ENCODE measurements around the gene MACROD2. TPM values are rescaled to one million over a fixed set of nuclear protein-coding genes. Genes with fewer than 3 reads are reported as not detected.
A peak's percentile ranks its signal among the peaks of the same experiment; 100 is the strongest.

The MACROD2 gene
- total RNA-seq, 1 experiment from 2014 or later: 3.7 TPM

- RAD21 ChIA-PET (ENCODE audit: low non-redundant PET in 1 of 2, low total read pairs in 2 of 2, uncharacterized antibody in 2 of 2, unreplicated experiment in 2 of 2): no interaction called here
- Histone ChIP-seq H3K9ac (ENCODE audit: low read length) (peak overlapping the region; percentile 41), H3K9me2 (ENCODE audit: insufficient read depth) (no peaks in the 10 kb centered on the region), H3K4me1 (ENCODE audit: control insufficient read depth in 1 of 2, insufficient read depth in 2 of 2, low read length in 2 of 2) (peaks cover 0 to 13% of the 10 kb centered on the region in 2 experiments; a peak in 1 of 4 replicates), H3K27ac (ENCODE audit: low read depth, low read length) (no peak overlapping the region; the same call in 1 of the 2 replicates), H3K9me3 (ENCODE audit: control insufficient read depth in 1 of 2, insufficient read depth in 1 of 2, low read depth in 1 of 2, low read length in 2 of 2) (peaks cover 12 to 13% of the 10 kb centered on the region in 2 experiments; a peak in 2 of 4 replicates), H2AFZ (ENCODE audit: low read depth, low read length, poor library complexity, severe bottlenecking) (no peak overlapping the region), H3K36me3 (ENCODE audit: control insufficient read depth in 1 of 2, insufficient read depth in 2 of 2, low read length in 2 of 2) (no peaks in the 10 kb centered on the region), H3K27me3 (ENCODE audit: insufficient read depth, low read length) (no peaks in the 10 kb centered on the region), H3K4me3 (replicated peaks in 1 of 2; ENCODE audit: low read depth in 1 of 2, low read length in 2 of 2) (peak overlapping the region; percentile 53 to 61), H3K4me2 (ENCODE audit: low read length) (peak overlapping the region; percentile 79), H3K79me2 (ENCODE audit: insufficient read depth, low read length) (no peaks in the 10 kb centered on the region), H4K20me1 (ENCODE audit: insufficient read depth) (no peaks in the 10 kb centered on the region)
- intact Hi-C loops (cut with micrococcal nuclease): no loop called here
- CTCF ChIA-PET: no interaction called here
- peak; percentile 31 for ATAC-seq
- POLR2A ChIA-PET: no interaction called here
- DNase-seq (ENCODE audit: low read depth, low spot score): no peak
- TF ChIP-seq JUND (IDR thresholded peaks at IDR 0.05): no peak
- TF ChIP-seq, protein P1, sequence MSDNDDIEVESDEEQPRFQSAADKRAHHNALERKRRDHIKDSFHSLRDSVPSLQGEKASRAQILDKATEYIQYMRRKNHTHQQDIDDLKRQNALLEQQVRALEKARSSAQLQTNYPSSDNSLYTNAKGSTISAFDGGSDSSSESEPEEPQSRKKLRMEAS (IDR thresholded peaks at IDR 0.05): 0 out of 2 replicates have a peak, but pooled peaks have one; percentile 6
- no TSS peak for BruUV-seq (replicated peaks)
Measured at GRCh38 chr20:13995841-13996240, 525 bp downstream of the MACROD2 start.

DNA sequence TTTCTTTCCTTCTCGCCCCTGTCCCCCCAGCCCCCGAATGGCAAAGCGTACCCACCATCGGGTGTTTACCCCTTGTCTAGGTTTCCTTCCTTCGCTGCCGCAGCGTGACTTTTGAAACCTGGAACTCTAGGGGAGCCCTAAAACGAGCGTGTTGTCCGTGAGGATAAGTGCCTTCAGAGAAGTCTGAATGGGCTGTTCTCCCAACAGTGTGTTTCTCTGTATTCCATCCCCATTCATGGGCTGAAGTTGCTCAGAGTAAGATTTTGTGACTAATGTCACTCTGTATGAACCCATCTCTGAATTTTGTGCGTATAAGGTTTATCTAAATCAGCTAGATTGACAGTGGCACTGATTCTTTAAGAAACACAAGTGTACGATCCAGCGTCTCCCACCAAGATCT, 949 bp downstream of the MACROD2 start:
- intact Hi-C loops (cut with micrococcal nuclease): no loop called here
- DNase-seq (ENCODE audit: low read depth, low spot score): no peak

More for the DNA sequence above, 949 bp downstream of the MACROD2 start:
- TF ChIP-seq CEBPB (IDR thresholded peaks at IDR 0.05; ENCODE audit: low read depth) (no peak), POLR2A (IDR thresholded peaks at IDR 0.05; ENCODE audit: borderline replicate concordance, extremely low read depth, insufficient read depth, insufficient read length) (no peak), EZH2phosphoT487 (IDR thresholded peaks at IDR 0.05; ENCODE audit: borderline replicate concordance) (no peak), ZFX (IDR thresholded peaks at IDR 0.05) (no peak), YY1 (IDR thresholded peaks at IDR 0.05; ENCODE audit: extremely low read depth, insufficient replicate concordance, low read depth, low read length) (no peak)
- TF ChIP-seq, protein P2, sequence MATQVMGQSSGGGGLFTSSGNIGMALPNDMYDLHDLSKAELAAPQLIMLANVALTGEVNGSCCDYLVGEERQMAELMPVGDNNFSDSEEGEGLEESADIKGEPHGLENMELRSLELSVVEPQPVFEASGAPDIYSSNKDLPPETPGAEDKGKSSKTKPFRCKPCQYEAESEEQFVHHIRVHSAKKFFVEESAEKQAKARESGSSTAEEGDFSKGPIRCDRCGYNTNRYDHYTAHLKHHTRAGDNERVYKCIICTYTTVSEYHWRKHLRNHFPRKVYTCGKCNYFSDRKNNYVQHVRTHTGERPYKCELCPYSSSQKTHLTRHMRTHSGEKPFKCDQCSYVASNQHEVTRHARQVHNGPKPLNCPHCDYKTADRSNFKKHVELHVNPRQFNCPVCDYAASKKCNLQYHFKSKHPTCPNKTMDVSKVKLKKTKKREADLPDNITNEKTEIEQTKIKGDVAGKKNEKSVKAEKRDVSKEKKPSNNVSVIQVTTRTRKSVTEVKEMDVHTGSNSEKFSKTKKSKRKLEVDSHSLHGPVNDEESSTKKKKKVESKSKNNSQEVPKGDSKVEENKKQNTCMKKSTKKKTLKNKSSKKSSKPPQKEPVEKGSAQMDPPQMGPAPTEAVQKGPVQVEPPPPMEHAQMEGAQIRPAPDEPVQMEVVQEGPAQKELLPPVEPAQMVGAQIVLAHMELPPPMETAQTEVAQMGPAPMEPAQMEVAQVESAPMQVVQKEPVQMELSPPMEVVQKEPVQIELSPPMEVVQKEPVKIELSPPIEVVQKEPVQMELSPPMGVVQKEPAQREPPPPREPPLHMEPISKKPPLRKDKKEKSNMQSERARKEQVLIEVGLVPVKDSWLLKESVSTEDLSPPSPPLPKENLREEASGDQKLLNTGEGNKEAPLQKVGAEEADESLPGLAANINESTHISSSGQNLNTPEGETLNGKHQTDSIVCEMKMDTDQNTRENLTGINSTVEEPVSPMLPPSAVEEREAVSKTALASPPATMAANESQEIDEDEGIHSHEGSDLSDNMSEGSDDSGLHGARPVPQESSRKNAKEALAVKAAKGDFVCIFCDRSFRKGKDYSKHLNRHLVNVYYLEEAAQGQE (IDR thresholded peaks at IDR 0.05; ENCODE audit: low read depth): no peak
- H2AFZ ChIP-seq (ENCODE audit: low read depth, low read length, poor library complexity, severe bottlenecking): no peak overlapping the region
- no peaks in the 10 kb centered on the region for H3K27me3 ChIP-seq (ENCODE audit: insufficient read depth, low read length)
- no peak overlapping the region; the same call in 1 of the 2 replicates for H3K27ac ChIP-seq (ENCODE audit: low read depth, low read length)
- peak overlapping the region; percentile 79 for H3K4me2 ChIP-seq (ENCODE audit: low read length)
- ATAC-seq: no peak
- no peaks in the 10 kb centered on the region for H3K79me2 ChIP-seq (ENCODE audit: insufficient read depth, low read length)
- no peaks in the 10 kb centered on the region for H4K20me1 ChIP-seq (ENCODE audit: insufficient read depth)
- CTCF ChIA-PET: no interaction called here
- peak overlapping the region; percentile 53 to 61 for H3K4me3 ChIP-seq (replicated peaks in 1 of 2; ENCODE audit: low read depth in 1 of 2, low read length in 2 of 2)
- no peaks in the 10 kb centered on the region for H3K36me3 ChIP-seq (ENCODE audit: control insufficient read depth in 1 of 2, insufficient read depth in 2 of 2, low read length in 2 of 2)
- RAD21 ChIA-PET (ENCODE audit: low non-redundant PET in 1 of 2, low total read pairs in 2 of 2, uncharacterized antibody in 2 of 2, unreplicated experiment in 2 of 2): no interaction called here
- POLR2A ChIA-PET: no interaction called here
- H3K4me1 ChIP-seq (ENCODE audit: control insufficient read depth in 1 of 2, insufficient read depth in 2 of 2, low read length in 2 of 2): peaks cover 0 to 13% of the 10 kb centered on the region in 2 experiments; a peak in 1 of 4 replicates
- BruUV-seq (replicated peaks): no TSS peak
- H3K9me3 ChIP-seq (ENCODE audit: control insufficient read depth in 1 of 2, insufficient read depth in 1 of 2, low read depth in 1 of 2, low read length in 2 of 2): peaks cover 12 to 13% of the 10 kb centered on the region in 2 experiments; a peak in 2 of 4 replicates
- peak overlapping the region; percentile 41 for H3K9ac ChIP-seq (ENCODE audit: low read length)
- no peaks in the 10 kb centered on the region for H3K9me2 ChIP-seq (ENCODE audit: insufficient read depth)

Measured in HCT116 (cell line).